ENCODE data around the gene THEM5.

The THEM5 gene

GRCh38 chr1:151814971-151815545, 38.5 kb downstream of the THEM5 start:
- ATAC-seq (ENCODE audit: low read depth) (no peak), DNase-seq (ENCODE audit: low spot score in 2 of 2) (no peak)
- H3K9me3 Mint-ChIP-seq: no peaks in the 10 kb centered on the region
- H3K4me3 Mint-ChIP-seq: no peak overlapping the region
- H3K36me3 Mint-ChIP-seq: no peaks in the 10 kb centered on the region
- H3K27me3 Mint-ChIP-seq: peaks cover 18% of the 10 kb centered on the region
- no peak overlapping the region for H3K27ac Mint-ChIP-seq
- H3K4me1 Mint-ChIP-seq: peaks cover 4% of the 10 kb centered on the region

GRCh38 chr1:151814426-151814825, 39.1 kb downstream of the THEM5 start:
- no peak for DNase-seq (ENCODE audit: low spot score in 2 of 2)
- Mint-ChIP-seq H3K27ac (no peak overlapping the region), H3K9me3 (no peaks in the 10 kb centered on the region), H3K4me3 (no peak overlapping the region), H3K36me3 (no peaks in the 10 kb centered on the region), H3K27me3 (peaks cover 15% of the 10 kb centered on the region), H3K4me1 (peaks cover 4% of the 10 kb centered on the region)
- ATAC-seq (ENCODE audit: low read depth): no peak

GRCh38 chr1:151813271-151813977, 40.1 kb downstream of the THEM5 start:
- H3K4me3 Mint-ChIP-seq: no peak overlapping the region
- no peak overlapping the region for H3K27ac Mint-ChIP-seq
- H3K9me3 Mint-ChIP-seq: no peaks in the 10 kb centered on the region
- DNase-seq (ENCODE audit: low spot score in 2 of 2): no peak
- peaks cover 4% of the 10 kb centered on the region for H3K4me1 Mint-ChIP-seq
- H3K36me3 Mint-ChIP-seq: no peaks in the 10 kb centered on the region
- no peak for ATAC-seq (ENCODE audit: low read depth)
- peaks cover 16% of the 10 kb centered on the region for H3K27me3 Mint-ChIP-seq

- DNase-seq (ENCODE audit: low spot score in 2 of 2): no peak
- no peak overlapping the region for H3K27ac Mint-ChIP-seq
- peaks cover 8% of the 10 kb centered on the region for H3K4me1 Mint-ChIP-seq
- H3K4me3 Mint-ChIP-seq: no peak overlapping the region
- no peaks in the 10 kb centered on the region for H3K36me3 Mint-ChIP-seq
- peaks cover 11% of the 10 kb centered on the region for H3K27me3 Mint-ChIP-seq
- no peak for ATAC-seq (ENCODE audit: low read depth)
- no peaks in the 10 kb centered on the region for H3K9me3 Mint-ChIP-seq
These were observed 42.3 kb downstream of the THEM5 start for GRCh38 chr1:151811181-151811580.

GRCh38 chr1:151809985-151810556, 43.4 kb downstream of the THEM5 start:
- H3K4me3 Mint-ChIP-seq: no peak overlapping the region
- H3K9me3 Mint-ChIP-seq: no peaks in the 10 kb centered on the region
- no peaks in the 10 kb centered on the region for H3K36me3 Mint-ChIP-seq
- peaks cover 7% of the 10 kb centered on the region for H3K27me3 Mint-ChIP-seq
- ATAC-seq (ENCODE audit: low read depth) (no peak), DNase-seq (ENCODE audit: low spot score in 2 of 2) (no peak)
- H3K27ac Mint-ChIP-seq: no peak overlapping the region
- H3K4me1 Mint-ChIP-seq: peaks cover 6% of the 10 kb centered on the region

GRCh38 chr1:151809290-151809984, 44.1 kb downstream of the THEM5 start:
- peaks cover 5% of the 10 kb centered on the region for H3K27me3 Mint-ChIP-seq
- H3K27ac Mint-ChIP-seq: no peak overlapping the region
- DNase-seq (ENCODE audit: low spot score in 2 of 2) (no peak), ATAC-seq (ENCODE audit: low read depth) (no peak)
- no peaks in the 10 kb centered on the region for H3K36me3 Mint-ChIP-seq
- no peak overlapping the region for H3K4me3 Mint-ChIP-seq
- H3K9me3 Mint-ChIP-seq: no peaks in the 10 kb centered on the region
- peaks cover 6% of the 10 kb centered on the region for H3K4me1 Mint-ChIP-seq

GRCh38 chr1:151807766-151808165, 45.7 kb downstream of the THEM5 start:
- Mint-ChIP-seq H3K4me3 (no peak overlapping the region), H3K4me1 (peaks cover 6% of the 10 kb centered on the region), H3K36me3 (no peaks in the 10 kb centered on the region), H3K27me3 (peaks cover 2% of the 10 kb centered on the region), H3K27ac (no peak overlapping the region), H3K9me3 (no peaks in the 10 kb centered on the region)
- DNase-seq (ENCODE audit: low spot score in 2 of 2) (no peak), ATAC-seq (ENCODE audit: low read depth) (no peak)

- Mint-ChIP-seq H3K27ac (no peak overlapping the region), H3K4me3 (no peak overlapping the region), H3K36me3 (no peaks in the 10 kb centered on the region), H3K9me3 (no peaks in the 10 kb centered on the region), H3K27me3 (peaks cover 2% of the 10 kb centered on the region), H3K4me1 (peaks cover 6% of the 10 kb centered on the region)
- ATAC-seq (ENCODE audit: low read depth): no peak
- no peak for DNase-seq (ENCODE audit: low spot score in 2 of 2)
These were observed 46.4 kb downstream of the THEM5 start for GRCh38 chr1:151807131-151807530.

GRCh38 chr1:151806170-151806569, 47.3 kb downstream of the THEM5 start:
- Mint-ChIP-seq H3K27me3 (peaks cover 2% of the 10 kb centered on the region), H3K9me3 (no peaks in the 10 kb centered on the region), H3K36me3 (no peaks in the 10 kb centered on the region), H3K27ac (no peak overlapping the region), H3K4me1 (peaks cover 6% of the 10 kb centered on the region), H3K4me3 (no peak overlapping the region)
- DNase-seq (ENCODE audit: low spot score in 2 of 2) (no peak), ATAC-seq (ENCODE audit: low read depth) (no peak)

- Mint-ChIP-seq H3K4me3 (no peak within 1 kb of the TSS), H3K4me1 (peaks cover 6% of the 10 kb centered on the region)
- DNase-seq (ENCODE audit: low spot score in 2 of 2): no peak
These were observed 48.3 kb downstream of the THEM5 start, which contains the start of gene LINGO4 for GRCh38 chr1:151805066-151805820. TSS of gene LINGO4 (minus strand) at chr1:151805419. CDS start at chr1:151802704, 2,715 bp downstream.

GRCh38 chr1:151803915-151804314, 49.6 kb downstream of the THEM5 start:
- H3K36me3 Mint-ChIP-seq: peaks cover 2% of the 10 kb centered on the region
- H3K4me1 Mint-ChIP-seq: peaks cover 6% of the 10 kb centered on the region
- ATAC-seq (ENCODE audit: low read depth) (no peak), DNase-seq (ENCODE audit: low spot score in 2 of 2) (no peak)
- no peaks in the 10 kb centered on the region for H3K9me3 Mint-ChIP-seq
- peaks cover 9% of the 10 kb centered on the region for H3K27me3 Mint-ChIP-seq
- no peak overlapping the region for H3K27ac Mint-ChIP-seq
- H3K4me3 Mint-ChIP-seq: no peak overlapping the region

More at GRCh38 chr1:151805066-151805820, 48.3 kb downstream of the THEM5 start, which contains the start of gene LINGO4:
- H3K36me3 Mint-ChIP-seq: no peaks in the 10 kb centered on the region
- peaks cover 5% of the 10 kb centered on the region for H3K27me3 Mint-ChIP-seq
- no peaks in the 10 kb centered on the region for H3K9me3 Mint-ChIP-seq
- no peak within 1 kb of the TSS for H3K27ac Mint-ChIP-seq
- no peak for ATAC-seq (ENCODE audit: low read depth)

GRCh38 chr1:151803164-151803563, 50.3 kb downstream of the THEM5 start:
- DNase-seq (ENCODE audit: low spot score in 2 of 2) (no peak), ATAC-seq (ENCODE audit: low read depth) (no peak)
- Mint-ChIP-seq H3K4me1 (peaks cover 6% of the 10 kb centered on the region), H3K9me3 (no peaks in the 10 kb centered on the region), H3K27ac (no peak overlapping the region), H3K36me3 (peaks cover 2% of the 10 kb centered on the region), H3K27me3 (peaks cover 8% of the 10 kb centered on the region), H3K4me3 (no peak overlapping the region)

GRCh38 chr1:151802372-151802771, 51.1 kb downstream of the THEM5 start:
- ATAC-seq (ENCODE audit: low read depth): no peak
- Mint-ChIP-seq H3K27me3 (peaks cover 8% of the 10 kb centered on the region), H3K36me3 (peaks cover 2% of the 10 kb centered on the region), H3K9me3 (no peaks in the 10 kb centered on the region), H3K4me1 (no peaks in the 10 kb centered on the region), H3K4me3 (no peak overlapping the region), H3K27ac (no peak overlapping the region)
- DNase-seq (ENCODE audit: low spot score in 2 of 2): no peak

All from memory B cell (primary cell).